CD4-positive, alpha-beta memory T cell (primary cell): ENCODE results near the gene PDE4B. TPM values are rescaled to one million over a fixed set of nuclear protein-coding genes. Genes with fewer than 3 reads are reported as not detected.

Experiments used
- CTCF ChIA-PET: fragments of 350-600 bp; sonication (Branson Sonifier 250); formaldehyde crosslinking; loops from one replicate; lab custom pipeline; 2021; ENCODE audit warnings: inconsistent platforms; ENCODE audit not compliant: partially characterized antibody; lab: Charles Lee
- POLR2A ChIA-PET: fragments of 350-600 bp; sonication (Branson Sonifier 250); formaldehyde crosslinking; loops from one replicate; lab custom pipeline; 2021; ENCODE audit not compliant: partially characterized antibody; lab: Charles Lee
- DNase-seq, 5 donors: peaks; one replicate each; pipeline versions ENCODE4 v3.0.0 to v3.0.0-alpha.2; 2020 to 2022; ENCODE audit warnings: mixed read lengths in 1 of 5
- H3K27ac ChIP-seq: one replicate; pipeline ENCODE4 v1.7.0; 2013; ENCODE audit warnings: low read depth, low read length
- H3K27me3 ChIP-seq: 2 replicates; pipeline ENCODE4 v1.7.0; 2013; ENCODE audit warnings: mild to moderate bottlenecking, low read length, moderate library complexity; ENCODE audit not compliant: insufficient read depth
- H3K36me3 ChIP-seq: 2 replicates; pipeline ENCODE4 v1.7.0; 2013; ENCODE audit warnings: mild to moderate bottlenecking, low read length, moderate library complexity; ENCODE audit not compliant: insufficient read depth
- H3K4me1 ChIP-seq: 2 replicates; pipeline ENCODE4 v1.7.0; 2013; ENCODE audit warnings: mild to moderate bottlenecking, low read length, moderate library complexity; ENCODE audit not compliant: insufficient read depth
- H3K4me3 ChIP-seq, 2 donors: one replicate each; pipeline ENCODE4 v1.7.0; 2013; ENCODE audit warnings: low read length in 2 of 2, mild to moderate bottlenecking in 1 of 2
- H3K9me3 ChIP-seq, 2 donors: one replicate each; pipeline ENCODE4 v1.7.0; 2013; ENCODE audit warnings: low read length in 2 of 2, control low read depth in 1 of 2; ENCODE audit not compliant: control insufficient read depth in 1 of 2
- H3K27ac Mint-ChIP-seq, 7 donors: one replicate each; pipeline ENCODE4 v1.8.0; 2020 to 2021; ENCODE audit warnings: mixed read lengths in 7 of 7, mild to moderate bottlenecking in 6 of 7, inconsistent platforms in 3 of 7, moderate library complexity in 3 of 7
- H3K27me3 Mint-ChIP-seq, 2 donors: one replicate each; pipeline ENCODE4 v1.8.0; 2020 to 2021; ENCODE audit warnings: mixed read lengths in 2 of 2
- H3K36me3 Mint-ChIP-seq, 2 donors: one replicate each; pipeline ENCODE4 v1.8.0; 2020 to 2021; ENCODE audit warnings: mixed read lengths in 2 of 2, inconsistent platforms in 1 of 2, mild to moderate bottlenecking in 1 of 2
- H3K4me1 Mint-ChIP-seq, 4 donors: one replicate each; pipeline ENCODE4 v1.8.0; 2020 to 2021; ENCODE audit warnings: mixed read lengths in 4 of 4, mild to moderate bottlenecking in 1 of 4
- H3K4me3 Mint-ChIP-seq, 8 donors: one replicate each; pipeline ENCODE4 v1.8.0; 2020 to 2021; ENCODE audit warnings: mixed read lengths in 8 of 8, mild to moderate bottlenecking in 7 of 8, moderate library complexity in 6 of 8, inconsistent platforms in 3 of 8
- H3K9me3 Mint-ChIP-seq, 8 donors: one replicate each; pipeline ENCODE4 v1.8.0; 2020 to 2021; ENCODE audit warnings: mixed read lengths in 8 of 8, mild to moderate bottlenecking in 5 of 8, inconsistent platforms in 3 of 8, moderate library complexity in 1 of 8
- intact Hi-C: fragments of 100-400 bp; cut with micrococcal nuclease; formaldehyde crosslinking; loops from one replicate; pipeline ENCODE4 v1.15.1; 2023
- polyA plus RNA-seq, 2 donors: library from polyadenylated mRNA; unstranded; fragments of 300-500 nt; fragmentation: Illumina TruSeq; gene quantifications; one replicate each; pipeline ENCODE4 v1.2.3, GENCODE V29; 2021
- total RNA-seq, 2 experiments: library from RNA; stranded (reverse); gene quantifications; one replicate each; pipeline ENCODE4 v1.2.3, GENCODE V29; 2021

Gene PDE4B
- total and polyA plus RNA-seq, 4 experiments from 2014 or later: 33.8 to 116 (median 40.7) TPM

DNA sequence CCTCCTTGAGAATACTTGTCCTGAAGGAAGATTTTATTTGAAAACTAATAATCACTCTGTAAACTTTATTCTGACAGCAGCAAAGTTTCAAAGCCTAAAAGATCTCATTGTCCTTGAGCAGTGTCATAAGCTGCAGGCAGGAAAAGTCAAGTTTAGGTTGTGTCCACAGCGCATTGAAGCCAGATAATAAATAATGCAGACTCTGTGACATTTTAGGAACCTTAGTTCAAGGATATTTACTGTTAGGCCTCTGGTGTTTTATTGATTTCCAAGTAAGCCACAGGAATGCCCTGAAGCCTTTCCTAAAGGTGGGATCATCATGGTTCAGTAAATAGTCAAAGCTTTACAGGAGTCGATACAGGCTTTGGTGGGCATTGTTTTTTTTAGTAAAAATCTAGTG is 384.8 kb downstream of the PDE4B start:
- no peaks in the 10 kb centered on the region for H3K27me3 ChIP-seq
- peaks cover 11% of the 10 kb centered on the region for H3K4me1 ChIP-seq
- Mint-ChIP-seq H3K36me3 (no peaks in the 10 kb centered on the region), H3K4me1 (peaks cover under 1 to 7% (median 4%) of the 10 kb centered on the region in 4 donors), H3K27me3 (peaks cover 1 to 6% of the 10 kb centered on the region in 2 donors), H3K4me3 (no peak overlapping the region), H3K9me3 (peaks cover 0 to 2% (median 0%) of the 10 kb centered on the region in 8 donors), H3K27ac (no peak overlapping the region)
- H3K4me3 ChIP-seq: no peak overlapping the region
- intact Hi-C loops: no loop called here
- ChIA-PET CTCF (no interaction called here), POLR2A (no interaction called here)
- H3K36me3 ChIP-seq: no peaks in the 10 kb centered on the region
- no peaks in the 10 kb centered on the region for H3K9me3 ChIP-seq
- H3K27ac ChIP-seq: no peak overlapping the region
- no peak for DNase-seq

DNA sequence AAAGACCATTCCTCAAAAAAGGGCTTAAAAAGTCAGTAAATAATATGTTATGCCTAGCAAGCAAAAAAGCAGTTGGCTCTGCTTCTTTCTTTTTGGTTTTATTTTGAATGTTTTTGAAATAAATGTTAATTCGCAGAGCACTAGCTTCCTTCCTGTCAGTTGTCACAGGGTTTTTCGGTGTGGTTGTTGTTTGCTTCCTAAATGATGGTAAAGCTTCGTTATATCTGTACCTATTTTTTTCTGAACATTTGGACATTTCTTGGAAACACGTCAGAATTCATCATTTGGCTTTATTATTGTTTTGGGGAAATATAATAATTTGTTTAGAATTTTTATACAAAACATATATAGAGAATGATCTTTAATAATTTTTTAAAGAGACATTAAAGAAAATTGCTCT is 389.3 kb downstream of the PDE4B start:
- no peaks in the 10 kb centered on the region for H3K36me3 Mint-ChIP-seq
- Histone ChIP-seq H3K4me1 (peaks cover 24% of the 10 kb centered on the region), H3K27me3 (no peaks in the 10 kb centered on the region), H3K9me3 (no peaks in the 10 kb centered on the region), H3K36me3 (no peaks in the 10 kb centered on the region), H3K4me3 (no peak overlapping the region), H3K27ac (no peak overlapping the region)
- peaks cover 0 to 1% of the 10 kb centered on the region in 2 donors for H3K27me3 Mint-ChIP-seq
- ChIA-PET CTCF (interaction anchor here (3.2 kb wide), 1 partner anchor 61 kb away, joined by 16 read pairs; no protein-coding TSS in a partner anchor), POLR2A (interaction anchor here (1.2 kb wide), 1 partner anchor 27 kb away, joined by 3 read pairs; no protein-coding TSS in a partner anchor)
- H3K4me1 Mint-ChIP-seq: peaks cover 13 to 22% (median 18%) of the 10 kb centered on the region in 4 donors
- H3K9me3 Mint-ChIP-seq: peaks cover 0 to 6% (median 0%) of the 10 kb centered on the region in 8 donors
- intact Hi-C loops: no loop called here
- H3K4me3 Mint-ChIP-seq: peak overlapping the region in 2 of 8 donors; percentile 42 to 48
- H3K27ac Mint-ChIP-seq: no peak overlapping the region
- DNase-seq: no peak

DNA sequence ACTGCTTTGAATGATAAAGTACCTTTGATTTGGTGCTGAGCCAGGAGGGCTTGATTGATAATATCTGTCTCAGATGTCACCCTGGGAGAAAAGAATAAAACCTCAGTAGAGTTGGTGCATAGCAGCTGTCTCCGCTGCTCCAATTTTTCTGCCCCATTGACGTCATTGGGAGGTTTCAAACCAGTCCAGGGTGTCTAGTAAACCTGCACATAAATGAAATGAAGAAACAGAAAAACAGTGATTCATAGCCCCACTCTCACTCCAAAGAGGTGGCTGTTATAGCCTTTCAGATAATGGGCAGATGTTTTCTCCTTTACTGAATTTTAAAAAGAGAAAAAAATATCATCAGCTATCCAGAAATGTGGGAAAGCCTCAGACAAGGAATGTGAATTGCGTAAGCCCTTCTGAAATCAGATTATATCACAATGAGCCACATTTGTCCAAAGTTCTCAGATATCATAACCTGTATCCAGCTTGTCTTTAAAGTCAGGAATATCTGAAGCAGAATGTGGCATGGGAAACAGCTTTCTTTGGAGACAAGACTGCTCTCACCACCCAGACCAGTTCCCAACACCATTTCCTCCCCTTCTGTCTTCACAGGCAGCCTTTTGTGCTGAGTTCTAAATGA is 390.0 kb downstream of the PDE4B start:
- ChIA-PET CTCF (interaction anchor here (1.3 to 3.2 kb wide), 2 partner anchors 60 to 264 kb away, joined by 3 to 16 read pairs; no protein-coding TSS in a partner anchor), POLR2A (interaction anchor here (1.2 kb wide), 1 partner anchor 26 kb away, joined by 3 read pairs; no protein-coding TSS in a partner anchor)
- peak overlapping the region in 6 of 7 donors; percentile 22 to 76 (median 35) for H3K27ac Mint-ChIP-seq
- H3K36me3 ChIP-seq: no peaks in the 10 kb centered on the region
- peaks cover 0 to 1% of the 10 kb centered on the region in 2 donors for H3K27me3 Mint-ChIP-seq
- H3K27ac ChIP-seq: no peak overlapping the region
- H3K36me3 Mint-ChIP-seq: no peaks in the 10 kb centered on the region
- peaks cover 0 to 6% (median 0%) of the 10 kb centered on the region in 8 donors for H3K9me3 Mint-ChIP-seq
- H3K27me3 ChIP-seq: no peaks in the 10 kb centered on the region
- peak overlapping the region in 4 of 8 donors; percentile 9 to 55 (median 20) for H3K4me3 Mint-ChIP-seq
- peaks cover 24% of the 10 kb centered on the region for H3K4me1 ChIP-seq
- peaks cover 13 to 22% (median 18%) of the 10 kb centered on the region in 4 donors for H3K4me1 Mint-ChIP-seq
- intact Hi-C loops: no loop called here
- H3K4me3 ChIP-seq: no peak overlapping the region
- H3K9me3 ChIP-seq: no peaks in the 10 kb centered on the region
- DNase-seq: peak; percentile 44 to 77 (median 45)

DNA sequence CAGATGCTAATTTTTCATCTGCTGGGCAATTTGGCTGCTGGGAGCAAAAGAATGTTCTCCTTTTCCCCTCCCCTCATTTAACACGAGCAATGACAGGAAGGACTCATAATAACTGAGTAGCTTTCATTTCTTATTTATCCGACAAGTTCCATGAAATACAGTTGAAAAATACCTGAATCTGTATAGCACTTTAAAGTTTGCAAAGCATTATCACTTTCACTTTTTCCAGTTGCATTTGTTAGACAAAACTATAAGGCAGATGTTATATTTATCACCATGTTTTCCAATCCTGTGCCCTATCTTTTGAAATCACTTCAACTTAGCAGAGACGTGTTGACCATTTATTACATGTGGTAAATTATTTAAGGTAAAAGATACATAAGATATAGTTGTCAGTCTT is 390.7 kb downstream of the PDE4B start:
- intact Hi-C loops: no loop called here
- H3K9me3 ChIP-seq: no peaks in the 10 kb centered on the region
- Mint-ChIP-seq H3K36me3 (no peaks in the 10 kb centered on the region), H3K4me1 (peaks cover 13 to 22% (median 18%) of the 10 kb centered on the region in 4 donors), H3K27ac (peak overlapping the region in 3 of 7 donors; percentile 32 to 76 (median 49)), H3K9me3 (peaks cover 0 to 6% (median 0%) of the 10 kb centered on the region in 8 donors), H3K4me3 (peak overlapping the region in 5 of 8 donors; percentile 8 to 35 (median 13)), H3K27me3 (peaks cover 0 to 3% of the 10 kb centered on the region in 2 donors)
- no peak overlapping the region for H3K27ac ChIP-seq
- POLR2A ChIA-PET: interaction anchor here (1.2 kb wide), 1 partner anchor 25 kb away, joined by 3 read pairs; no protein-coding TSS in a partner anchor
- no peak for DNase-seq
- peaks cover 24% of the 10 kb centered on the region for H3K4me1 ChIP-seq
- no peaks in the 10 kb centered on the region for H3K36me3 ChIP-seq
- no peak overlapping the region for H3K4me3 ChIP-seq
- no peaks in the 10 kb centered on the region for H3K27me3 ChIP-seq
- CTCF ChIA-PET: interaction anchor here (1.3 to 3.2 kb wide), 3 partner anchors 59 to 263 kb away, joined by 3 to 16 read pairs (median 3); no protein-coding TSS in a partner anchor

DNA sequence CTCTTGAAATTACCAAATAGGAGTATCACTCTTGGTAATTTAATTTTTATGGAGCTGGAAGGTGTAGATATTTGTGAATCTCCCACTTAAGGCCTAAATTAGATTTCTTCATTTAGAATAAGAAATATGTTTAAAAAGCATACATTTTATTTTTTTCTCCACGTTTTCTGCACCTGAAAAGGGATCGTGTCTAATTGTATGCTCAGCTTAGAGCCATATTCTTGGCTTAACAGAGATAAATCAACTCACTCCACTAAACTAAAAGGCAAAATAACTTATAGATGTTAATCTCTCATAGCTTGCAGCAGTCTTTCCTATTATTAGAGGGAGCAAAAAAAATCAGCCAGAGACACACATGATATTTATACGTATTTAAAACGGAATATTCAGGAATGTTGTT is 404.4 kb downstream of the PDE4B start:
- no peak for DNase-seq
- Histone ChIP-seq H3K36me3 (no peaks in the 10 kb centered on the region), H3K9me3 (no peaks in the 10 kb centered on the region), H3K27ac (no peak overlapping the region), H3K4me1 (no peaks in the 10 kb centered on the region), H3K4me3 (no peak overlapping the region), H3K27me3 (no peaks in the 10 kb centered on the region)
- no peaks in the 10 kb centered on the region for H3K4me1 Mint-ChIP-seq
- intact Hi-C loops: no loop called here
- peaks cover 3 to 8% of the 10 kb centered on the region in 2 donors for H3K27me3 Mint-ChIP-seq
- H3K4me3 Mint-ChIP-seq: no peak overlapping the region
- ChIA-PET CTCF (no interaction called here), POLR2A (no interaction called here)
- no peaks in the 10 kb centered on the region for H3K36me3 Mint-ChIP-seq
- peaks cover 0 to 3% (median 0%) of the 10 kb centered on the region in 8 donors for H3K9me3 Mint-ChIP-seq
- H3K27ac Mint-ChIP-seq: no peak overlapping the region

DNA sequence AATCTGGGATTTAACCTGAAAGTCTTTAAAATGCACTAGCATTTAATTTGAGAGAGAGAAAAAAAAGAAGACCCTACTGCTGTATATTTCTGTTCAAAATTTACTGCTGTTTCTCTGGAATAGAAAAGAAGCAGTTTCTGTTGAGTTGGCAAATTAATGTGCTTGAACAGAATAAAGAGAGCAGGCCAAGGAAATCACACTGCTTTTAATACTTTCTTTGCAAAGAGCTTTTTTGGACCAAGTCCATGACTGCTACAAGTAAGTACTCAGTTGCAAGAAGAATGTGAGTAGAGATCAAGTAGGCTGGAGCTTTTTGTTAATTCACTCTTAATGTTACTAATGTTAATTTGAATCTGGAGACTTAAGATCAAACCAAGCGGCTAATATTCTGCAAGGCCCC is 405.1 kb downstream of the PDE4B start:
- Histone ChIP-seq H3K9me3 (no peaks in the 10 kb centered on the region), H3K27ac (no peak overlapping the region), H3K36me3 (no peaks in the 10 kb centered on the region), H3K4me3 (no peak overlapping the region), H3K27me3 (no peaks in the 10 kb centered on the region), H3K4me1 (no peaks in the 10 kb centered on the region)
- H3K27ac Mint-ChIP-seq: no peak overlapping the region
- no peaks in the 10 kb centered on the region for H3K36me3 Mint-ChIP-seq
- H3K4me1 Mint-ChIP-seq: no peaks in the 10 kb centered on the region
- peaks cover 0 to 7% (median 0%) of the 10 kb centered on the region in 8 donors for H3K9me3 Mint-ChIP-seq
- no peak for DNase-seq
- intact Hi-C loops: no loop called here
- no peak overlapping the region for H3K4me3 Mint-ChIP-seq
- peaks cover 1 to 6% of the 10 kb centered on the region in 2 donors for H3K27me3 Mint-ChIP-seq
- CTCF ChIA-PET: no interaction called here
- POLR2A ChIA-PET: no interaction called here

DNA sequence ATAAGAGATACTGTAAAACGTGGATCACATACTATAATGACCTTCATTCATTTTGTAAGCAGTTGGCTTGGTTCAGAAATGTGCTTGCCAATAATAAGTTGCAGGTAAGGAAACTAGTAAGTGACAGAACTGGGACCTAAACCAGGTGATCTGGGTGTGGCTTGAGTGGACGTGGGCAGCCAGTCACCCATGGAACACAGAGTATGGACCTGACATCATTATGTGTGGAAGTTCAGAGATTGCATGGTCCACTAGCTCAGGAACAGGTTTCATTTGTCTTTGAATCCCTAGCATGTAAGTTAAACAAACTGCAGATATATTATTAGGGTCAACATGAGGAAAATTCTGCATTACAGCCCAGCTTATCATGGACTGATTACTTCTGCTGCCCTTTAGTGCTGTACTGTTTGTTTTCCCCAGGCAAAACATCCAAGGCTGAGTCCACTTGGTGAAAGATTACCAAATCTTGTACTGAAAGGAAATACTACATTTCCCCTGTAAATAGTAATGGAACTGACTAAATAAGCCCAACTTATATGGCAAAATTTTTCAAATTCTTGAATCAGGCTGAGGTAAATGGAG is 414.0 kb downstream of the PDE4B start:
- ChIA-PET POLR2A (no interaction called here), CTCF (interaction anchor here (1.6 kb wide), 1 partner anchor 36 kb away, joined by 4 read pairs; no protein-coding TSS in a partner anchor)
- H3K27me3 ChIP-seq: no peaks in the 10 kb centered on the region
- H3K4me3 Mint-ChIP-seq: no peak overlapping the region
- no peak overlapping the region for H3K27ac ChIP-seq
- H3K36me3 ChIP-seq: no peaks in the 10 kb centered on the region
- H3K4me1 ChIP-seq: no peaks in the 10 kb centered on the region
- no peaks in the 10 kb centered on the region for H3K9me3 ChIP-seq
- no peak overlapping the region for H3K27ac Mint-ChIP-seq
- H3K4me1 Mint-ChIP-seq: peaks cover 2 to 10% (median 4%) of the 10 kb centered on the region in 4 donors
- H3K9me3 Mint-ChIP-seq: peaks cover 0 to 21% (median 9%) of the 10 kb centered on the region in 8 donors
- intact Hi-C loops: no loop called here
- no peak overlapping the region for H3K4me3 ChIP-seq
- H3K27me3 Mint-ChIP-seq: peaks cover 4 to 13% of the 10 kb centered on the region in 2 donors
- no peaks in the 10 kb centered on the region for H3K36me3 Mint-ChIP-seq
- DNase-seq: no peak
